Urinary bladder (tissue), 4 donors: ENCODE data around the gene JUND. TPM values are rescaled to one million over a fixed set of nuclear protein-coding genes. Genes with fewer than 3 reads are reported as not detected.

Experiments used
- DNase-seq: peaks from one replicate; pipeline ENCODE4 v3.0.0-alpha.2; 2015; ENCODE audit errors: extremely low spot score
- H3K27ac ChIP-seq: one replicate; pipeline ENCODE4 v1.5.1; 2013; ENCODE audit warnings: low read depth, mild to moderate bottlenecking, moderate library complexity
- H3K36me3 ChIP-seq: one replicate; pipeline ENCODE4 v1.6.1; 2013; ENCODE audit warnings: mild to moderate bottlenecking, moderate library complexity; ENCODE audit not compliant: insufficient read depth
- H3K4me1 ChIP-seq: one replicate; pipeline ENCODE4 v1.6.1; 2013; ENCODE audit warnings: mild to moderate bottlenecking, moderate library complexity; ENCODE audit not compliant: insufficient read depth
- H3K4me3 ChIP-seq: one replicate; pipeline ENCODE4 v1.5.1; 2013; ENCODE audit warnings: low read depth, low read length
- WGBS: extraction: QIAGEN DNeasy Blood & Tissue Kit; methylation state at CpG from one replicate; pipeline ENCODE4 v1.1.7; 2013; 5-methylcytosine and 5-hydroxymethylcytosine counted together
- polyA plus RNA-seq: library from polyadenylated mRNA; stranded (reverse); fragments of 200-250 nt; gene quantifications from one replicate; pipeline ENCODE4 v1.2.3, GENCODE V29; 2013
- total RNA-seq: library from RNA; depleted of rRNA; stranded (reverse); fragments of >200 nt; gene quantifications from one replicate; pipeline ENCODE4 v1.2.3, GENCODE V29; 2014
- donor health status: healthy with polysubstance abuse.
- donor health status: healthy.

Gene JUND
- total and polyA plus RNA-seq, 2 donors, result 59.5 to 473 TPM

DNA sequence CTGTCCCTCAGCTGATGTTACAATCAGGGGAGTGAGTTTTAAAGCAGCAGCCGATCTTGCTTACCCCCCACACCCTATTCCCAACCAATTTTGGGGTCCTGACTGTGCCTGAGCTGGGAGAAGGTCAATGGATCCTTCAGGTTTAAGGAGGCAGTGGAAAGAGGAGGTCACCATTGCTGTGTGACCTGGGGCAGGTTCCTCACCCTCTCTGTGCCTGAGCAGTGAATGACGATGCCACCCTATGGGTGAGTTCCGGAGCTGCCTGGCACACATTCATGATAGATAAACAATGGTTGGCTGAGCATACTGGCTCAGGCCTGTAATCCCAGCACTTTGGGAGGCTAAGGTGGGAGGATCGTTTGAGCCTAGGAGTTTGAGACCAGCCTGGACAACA is 20.3 kb upstream of the JUND start:
- H3K27ac ChIP-seq, result no peak overlapping the region
- no peaks in the 10 kb centered on the region for H3K4me1 ChIP-seq
- WGBS, result 69% methylated on average over 4 of the region's 4 CpGs
- no peaks in the 10 kb centered on the region for H3K36me3 ChIP-seq
- H3K4me3 ChIP-seq, result no peak overlapping the region
- DNase-seq, result no peak

DNA sequence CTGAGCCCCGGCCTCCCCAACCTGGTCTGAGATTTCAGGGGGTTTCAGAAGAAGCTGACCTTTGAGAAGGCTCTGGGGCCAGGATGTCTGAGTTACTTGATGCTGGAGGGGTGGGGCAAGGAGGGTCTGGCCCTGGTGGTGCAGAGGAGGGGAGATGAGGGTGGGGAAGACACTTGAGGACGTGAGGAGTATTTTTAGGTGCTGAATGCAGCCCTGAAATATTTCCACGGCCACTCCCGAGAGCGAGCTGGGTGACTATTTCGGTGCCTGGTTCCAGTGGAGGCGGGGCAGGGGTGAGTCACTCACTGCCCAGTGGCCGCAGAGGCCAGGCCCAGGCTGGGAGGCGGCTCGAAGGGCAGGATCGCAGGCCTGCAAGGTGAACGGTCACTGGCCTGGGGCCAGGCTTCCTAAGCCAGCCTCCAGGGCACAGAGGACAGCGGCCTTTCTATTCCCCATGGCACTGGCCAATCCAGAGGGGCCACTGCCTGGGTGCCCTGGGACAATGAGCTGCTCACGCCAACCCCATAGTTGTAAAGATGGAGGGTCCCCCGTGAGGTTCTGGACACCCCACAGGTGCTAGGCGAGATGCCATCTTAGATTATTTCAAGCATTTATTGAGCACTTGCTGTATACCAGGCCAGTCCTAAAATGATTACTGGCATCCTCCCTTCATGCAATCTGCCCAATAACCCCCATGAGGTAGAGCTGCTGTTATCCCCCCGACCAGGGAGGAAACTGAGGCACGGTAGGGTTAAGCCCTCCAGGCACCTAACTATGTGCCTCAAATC is 19.7 kb upstream of the JUND start:
- no peaks in the 10 kb centered on the region for H3K36me3 ChIP-seq
- no peak overlapping the region for H3K4me3 ChIP-seq
- no peak overlapping the region for H3K27ac ChIP-seq
- no peak for DNase-seq
- WGBS, result 39% methylated on average over 18 of the region's 18 CpGs
- H3K4me1 ChIP-seq, result no peaks in the 10 kb centered on the region

DNA sequence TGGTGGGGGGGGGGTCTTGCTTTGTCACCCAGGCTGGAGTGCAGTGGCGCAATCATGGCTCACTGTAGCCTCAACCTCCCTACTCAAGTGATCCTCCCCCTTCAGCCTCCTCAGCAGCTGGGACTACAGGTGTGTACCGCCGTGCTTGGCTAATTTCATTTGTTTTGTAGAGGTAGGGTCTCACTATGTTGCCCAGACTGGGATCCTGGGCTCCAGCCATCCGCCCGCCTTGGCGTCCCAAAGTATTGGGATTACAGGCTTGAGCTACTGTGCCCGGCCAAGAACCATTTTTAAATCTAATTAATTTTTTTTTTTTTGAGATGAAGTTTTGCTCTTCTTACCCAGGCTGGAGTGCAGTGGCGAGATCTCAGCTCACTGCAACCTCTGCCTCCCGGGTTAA is 18.2 kb upstream of the JUND start:
- Histone ChIP-seq H3K4me1 (no peaks in the 10 kb centered on the region), H3K27ac (no peak overlapping the region), H3K4me3 (no peak overlapping the region), H3K36me3 (no peaks in the 10 kb centered on the region)
- WGBS, result 96% methylated on average over 9 of the region's 9 CpGs
- no peak for DNase-seq

DNA sequence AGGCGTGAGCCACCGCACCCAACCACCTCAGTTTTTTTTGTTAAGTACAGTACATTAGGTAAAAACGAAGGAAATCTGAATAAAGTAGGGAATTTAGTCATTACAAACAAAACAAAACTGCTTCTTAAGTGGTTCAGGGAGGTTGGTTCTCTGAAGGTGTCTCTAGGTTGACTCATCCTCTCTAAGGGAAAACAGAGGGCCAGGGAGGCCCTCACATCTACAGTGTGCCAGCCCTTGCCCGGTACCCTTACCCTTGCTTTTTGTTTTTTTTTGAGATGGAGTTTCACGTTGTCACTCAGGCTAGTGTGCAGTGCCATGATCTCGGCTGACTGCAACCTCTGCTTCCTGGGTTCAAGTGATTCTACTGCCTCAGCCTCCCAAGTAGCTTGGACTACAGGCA is 17.2 kb upstream of the JUND start:
- Histone ChIP-seq H3K36me3 (no peaks in the 10 kb centered on the region), H3K4me1 (no peaks in the 10 kb centered on the region), H3K27ac (no peak overlapping the region), H3K4me3 (no peak overlapping the region)
- no peak for DNase-seq
- WGBS, result 79% methylated on average over 6 of the region's 6 CpGs

GRCh38 chr19:18297308-18297707 is 15.9 kb upstream of the JUND start:
- Histone ChIP-seq H3K36me3 (no peaks in the 10 kb centered on the region), H3K4me3 (no peak overlapping the region), H3K27ac (no peak overlapping the region), H3K4me1 (no peaks in the 10 kb centered on the region)
- WGBS, result 29% methylated on average over 4 of the region's 4 CpGs
- no peak for DNase-seq

DNA sequence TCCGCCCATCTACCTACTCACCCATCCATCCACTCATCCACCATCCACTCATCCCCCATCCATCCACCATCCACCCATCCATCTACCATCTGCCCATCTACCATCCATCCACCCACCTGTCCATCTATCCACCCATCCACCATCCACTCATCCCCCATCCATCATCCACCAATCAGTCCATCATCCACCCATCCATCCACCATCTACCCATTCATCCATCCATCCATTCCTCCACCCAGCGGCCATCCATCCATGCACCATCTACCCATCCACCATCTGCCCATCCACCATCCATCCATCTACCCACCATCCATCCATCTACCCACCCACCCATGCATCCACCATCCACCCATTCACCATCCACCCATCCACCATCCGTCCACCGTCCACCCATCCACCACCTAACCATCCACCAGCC is 13.6 kb upstream of the JUND start:
- no peaks in the 10 kb centered on the region for H3K4me1 ChIP-seq
- no peak for DNase-seq
- no peaks in the 10 kb centered on the region for H3K36me3 ChIP-seq
- 82% methylated on average over 4 of the region's 4 CpGs for WGBS
- no peak overlapping the region for H3K27ac ChIP-seq
- no peak overlapping the region for H3K4me3 ChIP-seq

DNA sequence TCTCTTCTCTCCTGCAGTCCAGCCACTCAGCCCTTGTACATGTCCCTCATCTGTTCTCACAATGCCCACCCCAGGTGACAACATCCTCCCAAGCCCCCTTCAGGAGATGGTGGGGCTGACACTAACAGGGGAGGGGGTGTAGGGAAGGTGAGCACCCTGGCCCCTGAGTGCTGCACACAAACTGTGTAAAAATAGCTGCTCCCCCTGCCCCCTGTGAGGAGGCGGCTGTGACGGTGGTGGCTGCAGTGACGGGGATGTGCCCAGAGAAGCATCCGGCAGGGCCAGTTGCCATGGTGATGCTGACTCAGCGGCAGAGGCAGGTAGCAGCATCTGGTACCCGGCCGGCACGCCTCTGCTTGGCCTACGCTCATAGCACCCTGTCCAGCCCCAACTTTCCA is 13.0 kb upstream of the JUND start:
- Histone ChIP-seq H3K27ac (peak overlapping the region; percentile 43), H3K36me3 (no peaks in the 10 kb centered on the region), H3K4me3 (no peak overlapping the region), H3K4me1 (no peaks in the 10 kb centered on the region)
- DNase-seq, result no peak
- WGBS, result 51% methylated on average over 9 of the region's 9 CpGs

DNA sequence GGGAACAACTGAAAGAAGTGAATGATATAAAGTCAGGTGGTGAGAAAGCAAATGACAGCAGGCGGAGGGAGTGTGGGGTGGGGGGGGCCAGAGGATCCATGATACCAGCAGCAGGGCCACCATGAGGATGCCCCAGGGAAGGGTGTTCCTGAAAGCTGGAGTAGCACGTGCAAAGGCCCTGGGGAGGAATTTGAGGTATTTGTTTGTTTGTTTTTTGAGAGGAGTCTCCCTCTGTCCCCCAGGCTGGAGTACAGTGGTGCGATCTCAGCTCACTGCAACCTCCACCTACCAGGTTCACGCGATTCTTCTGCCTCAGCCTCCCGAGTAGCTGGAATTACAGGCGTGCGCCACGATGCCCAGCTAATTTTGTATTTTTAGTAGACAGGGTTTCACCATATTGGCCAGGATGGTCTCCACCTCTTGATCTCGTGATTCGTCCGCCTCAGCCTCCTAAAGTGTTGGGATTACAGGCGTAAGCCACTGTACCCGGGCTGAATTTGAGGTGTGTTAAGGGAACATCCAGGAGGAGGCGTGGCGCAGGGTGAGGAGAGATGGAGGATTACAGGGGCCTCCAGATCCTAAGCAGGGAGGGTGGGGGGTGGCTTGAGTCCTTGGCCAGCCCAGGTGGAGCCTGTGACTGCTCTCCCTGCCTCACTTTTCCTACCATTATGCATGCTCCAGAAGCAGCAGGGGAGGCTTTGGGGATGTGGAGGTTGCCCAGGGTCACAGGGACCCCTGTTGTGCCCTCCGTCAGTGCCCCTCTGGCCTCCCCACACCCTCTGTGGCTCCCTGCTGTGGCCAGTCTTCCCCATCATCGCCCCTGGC is 12.4 kb upstream of the JUND start:
- Histone ChIP-seq H3K36me3 (no peaks in the 10 kb centered on the region), H3K27ac (peak overlapping the region; percentile 81), H3K4me3 (no peak overlapping the region), H3K4me1 (no peaks in the 10 kb centered on the region)
- no peak for DNase-seq
- 55% methylated on average over 18 of the region's 18 CpGs for WGBS

DNA sequence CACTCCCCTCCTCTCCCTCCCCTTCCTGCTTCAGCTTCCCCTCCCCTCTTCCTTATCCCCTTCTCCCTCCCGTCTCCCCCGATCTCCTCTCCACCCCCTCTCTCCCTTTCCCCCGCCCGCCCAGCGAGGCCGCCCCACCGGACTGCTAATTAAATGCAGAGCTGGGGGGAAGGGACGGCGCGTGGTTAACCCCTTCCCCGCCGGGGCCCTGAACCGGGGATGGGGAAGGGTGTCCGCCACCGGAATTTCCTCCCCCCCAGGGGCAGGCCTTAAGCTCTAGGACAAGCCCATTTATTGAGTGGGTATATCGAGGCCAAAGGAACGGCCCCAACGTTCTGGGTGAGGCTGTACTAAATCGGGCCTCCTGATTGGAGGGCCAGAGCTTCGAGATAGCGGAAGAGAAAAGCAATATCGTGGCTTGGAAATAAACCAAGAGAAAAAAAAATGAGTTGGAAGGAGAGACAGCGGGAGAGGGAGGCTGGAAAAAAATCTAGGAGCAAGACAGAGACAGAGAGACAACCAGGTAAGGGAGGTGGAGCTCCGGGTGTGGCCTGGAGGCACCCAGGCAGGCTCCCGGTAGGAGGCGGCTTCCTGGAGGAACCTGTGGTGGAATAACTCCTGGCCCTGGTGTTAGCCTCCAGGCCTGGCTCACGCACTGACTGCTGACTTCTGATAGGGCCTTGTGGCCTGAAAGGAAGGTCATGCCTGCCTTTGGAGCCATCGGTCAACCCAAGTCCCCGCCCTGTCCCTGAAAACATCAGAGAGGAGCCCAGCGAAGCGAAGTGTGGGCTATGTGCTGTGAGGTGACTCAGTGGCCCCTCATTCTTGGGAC is 11.6 kb upstream of the JUND start:
- no peaks in the 10 kb centered on the region for H3K36me3 ChIP-seq
- peak; percentile 77 for DNase-seq
- 9% methylated on average over 31 of the region's 31 CpGs for WGBS
- H3K4me1 ChIP-seq, result no peaks in the 10 kb centered on the region
- H3K27ac ChIP-seq, result peak overlapping the region; percentile 97
- H3K4me3 ChIP-seq, result peak overlapping the region; percentile 53

DNA sequence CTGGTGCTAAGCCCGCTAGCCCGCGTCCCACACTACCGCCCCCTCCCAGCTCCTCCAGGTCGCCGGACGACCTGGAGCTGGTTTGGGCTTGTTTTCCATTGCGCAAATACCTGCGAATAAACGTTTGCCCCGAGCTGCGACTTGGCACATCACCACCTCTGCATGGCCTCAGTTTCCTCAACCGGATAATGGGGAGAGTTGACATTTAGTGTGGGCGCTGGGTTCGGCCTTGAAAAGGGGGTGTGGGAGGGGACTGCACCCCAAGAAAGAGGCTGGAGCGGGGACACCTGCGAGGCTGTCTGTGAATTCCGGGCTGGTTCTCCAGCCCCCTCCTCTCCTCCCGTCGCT is 11.0 kb upstream of the JUND start:
- under 1% methylated on average over 20 of the region's 20 CpGs for WGBS
- Histone ChIP-seq H3K4me3 (peak overlapping the region; percentile 53), H3K27ac (peak overlapping the region; percentile 97), H3K4me1 (no peaks in the 10 kb centered on the region), H3K36me3 (no peaks in the 10 kb centered on the region)
- no peak for DNase-seq

DNA sequence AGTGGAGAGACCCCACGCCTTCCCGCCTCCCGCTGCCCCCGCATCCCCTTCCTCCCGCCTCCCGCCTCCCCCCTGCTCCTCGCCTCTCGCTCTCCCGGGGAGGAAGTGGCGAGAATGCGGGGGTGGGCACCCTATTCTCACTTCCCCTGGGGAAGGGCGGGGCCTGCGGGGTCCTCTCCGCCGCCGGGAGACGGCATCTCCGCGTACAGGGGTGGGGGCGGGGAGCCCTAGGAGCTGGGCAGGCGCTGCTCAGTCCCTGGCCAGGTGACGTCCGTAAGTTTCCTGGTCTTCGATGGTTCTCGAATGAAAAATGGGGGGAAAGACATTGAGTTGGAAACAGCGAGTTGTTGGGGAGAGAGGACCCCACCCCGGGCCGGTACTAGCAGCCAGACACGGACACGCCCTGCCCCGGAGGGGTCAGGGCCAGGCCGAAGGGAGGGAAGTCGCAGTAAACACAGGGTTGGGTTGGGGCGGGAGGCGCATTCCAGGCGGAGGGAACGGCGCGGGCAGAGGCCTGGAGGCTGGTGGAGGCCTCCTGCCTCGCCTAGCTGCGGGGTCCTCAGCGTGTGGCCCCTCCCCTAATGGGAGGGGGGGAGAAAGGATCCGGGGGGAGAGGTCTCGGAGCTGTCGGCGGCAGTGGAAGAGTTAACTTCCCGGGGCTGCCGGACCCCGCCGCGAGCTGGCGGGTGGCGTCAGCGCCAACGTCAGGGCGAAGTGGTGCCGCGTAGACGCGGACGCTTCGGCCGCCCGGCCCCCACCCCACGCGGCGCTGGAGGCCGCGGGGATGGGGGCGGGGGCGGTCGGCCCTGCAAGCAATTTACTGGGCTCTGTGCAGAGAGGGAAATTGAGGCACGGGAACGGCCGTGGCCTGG is 10.4 kb upstream of the JUND start:
- no peaks in the 10 kb centered on the region for H3K36me3 ChIP-seq
- no peaks in the 10 kb centered on the region for H3K4me1 ChIP-seq
- under 1% methylated on average over 75 of the region's 75 CpGs for WGBS
- DNase-seq, result peak; percentile 72
- H3K4me3 ChIP-seq, result peak overlapping the region; percentile 53
- H3K27ac ChIP-seq, result peak overlapping the region; percentile 97

DNA sequence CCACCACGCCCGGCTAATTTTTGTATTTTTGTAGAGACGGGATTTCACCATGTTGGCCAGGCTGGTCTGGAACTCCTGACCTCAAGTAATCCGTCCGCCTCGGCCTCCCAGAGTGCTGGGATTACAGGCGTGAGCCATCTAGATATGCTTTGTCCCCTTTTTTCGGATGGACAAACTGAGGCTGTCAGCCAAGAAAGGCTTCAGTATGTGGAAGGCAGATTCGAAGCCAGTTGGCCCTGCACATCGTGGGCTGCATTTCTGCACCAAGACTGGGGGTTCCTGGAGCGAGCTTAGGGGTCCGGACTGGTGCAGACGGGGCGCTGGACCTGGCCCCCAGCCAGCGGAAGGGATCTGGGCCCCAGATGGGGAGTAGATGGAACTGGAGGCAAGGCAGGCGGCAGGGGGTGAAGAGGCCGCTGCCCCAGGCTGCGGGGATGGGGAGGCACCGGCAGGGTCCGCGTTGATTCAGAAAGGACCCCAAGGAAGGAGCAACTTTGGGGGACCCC is 9.7 kb upstream of the JUND start:
- Histone ChIP-seq H3K4me3 (peak overlapping the region; percentile 53), H3K4me1 (no peaks in the 10 kb centered on the region), H3K36me3 (no peaks in the 10 kb centered on the region), H3K27ac (peak overlapping the region; percentile 97)
- no peak for DNase-seq
- WGBS, result 28% methylated on average over 21 of the region's 21 CpGs
